Epithelial cell of proximal tubule (primary cell): ENCODE measurements around the gene RAI14. TPM values are rescaled to one million over a fixed set of nuclear protein-coding genes. Genes with fewer than 3 reads are reported as not detected.

Experiments
- DNase-seq: peaks from one replicate; pipeline ENCODE4 v3.0.0-alpha.2; 2011; ENCODE audit warnings: low read depth
- H3K4me3 ChIP-seq: 2 replicates; pipeline ENCODE4 v1.5.1; 2011; ENCODE audit warnings: low read depth, mild to moderate bottlenecking, low read length
- CTCF ChIP-seq: conservative IDR thresholded peaks from 2 replicates; pipeline ENCODE4 v1.5.1; 2012; ENCODE audit warnings: low read depth, mild to moderate bottlenecking, low read length
- total RNA-seq: library from RNA; depleted of rRNA; stranded (reverse); fragments of >200 nt; gene quantifications from 2 replicates; pipeline ENCODE4 v1.2.3, GENCODE V29; 2015

RAI14 gene
- total RNA-seq, 1 donor from 2014 or later, result 139 TPM

- TF ChIP-seq CTCF, result no peak
- no peak for DNase-seq
- H3K4me3 ChIP-seq, result no peak overlapping the region
These were observed 34.2 kb downstream of the RAI14 start for GRCh38 chr5:34690301-34690700.

- DNase-seq, result no peak
- no peak overlapping the region for H3K4me3 ChIP-seq
- TF ChIP-seq CTCF, result no peak
These were observed 34.8 kb downstream of the RAI14 start for GRCh38 chr5:34690898-34691297.

- no peak overlapping the region for H3K4me3 ChIP-seq
- no peak for TF ChIP-seq CTCF
- no peak for DNase-seq
These were observed 35.2 kb downstream of the RAI14 start for GRCh38 chr5:34691326-34691725.

GRCh38 chr5:34692786-34693185 is 36.7 kb downstream of the RAI14 start:
- TF ChIP-seq CTCF, result no peak
- DNase-seq, result no peak
- no peak overlapping the region for H3K4me3 ChIP-seq

GRCh38 chr5:34694012-34694411 is 37.9 kb downstream of the RAI14 start:
- H3K4me3 ChIP-seq, result no peak overlapping the region
- TF ChIP-seq CTCF, result no peak
- DNase-seq, result no peak

GRCh38 chr5:34694685-34695084 is 38.6 kb downstream of the RAI14 start:
- no peak for DNase-seq
- no peak overlapping the region for H3K4me3 ChIP-seq
- TF ChIP-seq CTCF, result no peak

- no peak for DNase-seq
- no peak overlapping the region for H3K4me3 ChIP-seq
- no peak for TF ChIP-seq CTCF
These were observed 39.3 kb downstream of the RAI14 start for GRCh38 chr5:34695275-34696027.
